K562 (cell line): ENCODE results near the gene MPHOSPH6. TPM values are rescaled to one million over a fixed set of nuclear protein-coding genes. Genes with fewer than 3 reads are reported as not detected.

Experiments used
- ATAC-seq: fragments of 200-7000 bp; cut with Tn5 transposase; 3 replicates; pipeline ENCODE4 v1.9.1; 2020; ENCODE audit warnings: moderate library complexity
- BruUV-seq: library from RNA; stranded (reverse); fragments of 400-500 nt; replicated peaks from 2 replicates; lab custom pipeline; 2021; lab: Mats Ljungman, UMichigan
- CTCF ChIA-PET: fragments of 300-600 bp; formaldehyde crosslinking; extraction: SDS; loops from one replicate; lab custom pipeline; 2021; ENCODE audit warnings: low intra/inter-chr PET ratio; lab: Yijun Ruan, JAX
- POLR2A ChIA-PET: fragments of 300-600, 350-650 bp; sonication (Branson Sonifier 250); formaldehyde crosslinking; extraction: SDS; loops from one replicate; lab custom pipeline; 2021; ENCODE audit warnings: antibody characterized with exemption, inconsistent platforms; lab: Yijun Ruan, JAX
- DNase-seq, 4 experiments: peaks; one replicate each; pipeline versions ENCODE4 v3.0.0 to v3.0.0-alpha.2; 2011 to 2018; ENCODE audit warnings: low spot score in 3 of 4, mixed read lengths in 3 of 4; ENCODE audit errors: extremely low read depth in 1 of 4
- FAIRE-seq: peaks from 2 replicates; lab custom pipeline; 2011; peaks lifted over from hg19 to GRCh38; lab: Jason Lieb, UNC
- H2AFZ ChIP-seq: 2 replicates; pipeline ENCODE4 v1.6.0; 2011; ENCODE audit warnings: low read depth, low read length, control low read depth, inconsistent platforms
- H3K27ac ChIP-seq: fragments of 200-600 bp; 3 replicates; pipeline ENCODE4 v1.8.0; 2011; ENCODE audit warnings: low read depth, mild to moderate bottlenecking, control low read depth, inconsistent platforms, low read length, moderate library complexity, mixed read lengths; ENCODE audit errors: extremely low read depth
- H3K27me3 ChIP-seq, 2 experiments: fragments of 300-600 bp in 1 of 2; 2 replicates in 1 of 2; 3 replicates in 1 of 2; pipeline versions ENCODE4 v1.6.0 to v1.8.0; 2011; ENCODE audit warnings: inconsistent platforms in 2 of 2, low read length in 2 of 2, mild to moderate bottlenecking in 1 of 2, mixed read lengths in 1 of 2, moderate library complexity in 1 of 2; ENCODE audit not compliant: control insufficient read depth in 2 of 2, insufficient read depth in 2 of 2
- H3K36me3 ChIP-seq: fragments of 300-600 bp; 3 replicates; pipeline ENCODE4 v1.8.0; 2011; ENCODE audit warnings: mild to moderate bottlenecking, low read length, inconsistent platforms; ENCODE audit not compliant: control insufficient read depth, insufficient read depth
- H3K4me1 ChIP-seq, 2 experiments: fragments of 200-600 bp in 1 of 2; replicated peaks in 1 of 2; 2 replicates in 1 of 2; 3 replicates in 1 of 2; pipeline versions ENCODE4 v1.5.1 to v1.8.0; 2011; ENCODE audit warnings: inconsistent platforms in 2 of 2, low read length in 2 of 2, mild to moderate bottlenecking in 1 of 2, mixed read lengths in 1 of 2, moderate library complexity in 1 of 2; ENCODE audit not compliant: control insufficient read depth in 2 of 2, insufficient read depth in 2 of 2
- H3K4me2 ChIP-seq: 2 replicates; pipeline ENCODE4 v1.6.1; 2011; ENCODE audit warnings: low read length, control low read depth, inconsistent platforms, mixed read lengths; ENCODE audit not compliant: insufficient read depth
- H3K4me3 ChIP-seq: fragments of 200-600 bp; sonication (generic), shearing (Covaris generic); 2 replicates; pipeline ENCODE4 v1.5.1; 2016; ENCODE audit warnings: control low read depth, inconsistent platforms
- H3K79me2 ChIP-seq: fragments of 200-600 bp; 3 replicates; pipeline ENCODE4 v1.8.0; 2011; ENCODE audit warnings: low read length, inconsistent platforms; ENCODE audit not compliant: control insufficient read depth, insufficient read depth
- H3K9ac ChIP-seq, 2 experiments: 2 replicates each; pipeline versions ENCODE4 v1.6.0 to v1.6.1; 2011; ENCODE audit warnings: low read depth in 2 of 2, low read length in 2 of 2, control low read depth in 1 of 2, inconsistent platforms in 1 of 2, mild to moderate bottlenecking in 1 of 2, mixed read lengths in 1 of 2; ENCODE audit not compliant: insufficient read depth in 1 of 2
- H3K9me1 ChIP-seq: one replicate; pipeline ENCODE4 v1.6.0; 2011; ENCODE audit warnings: inconsistent platforms, mild to moderate bottlenecking, low read length, moderate library complexity; ENCODE audit not compliant: control insufficient read depth, insufficient read depth
- H3K9me3 ChIP-seq: replicated peaks from 2 replicates; pipeline ENCODE4 v1.5.1; 2011; ENCODE audit warnings: low read depth, low read length, inconsistent platforms; ENCODE audit not compliant: control insufficient read depth, insufficient read depth
- H4K20me1 ChIP-seq: replicated peaks from 2 replicates; pipeline ENCODE4 v1.6.1; 2011; ENCODE audit warnings: low read length, inconsistent platforms, mixed read lengths; ENCODE audit not compliant: control insufficient read depth, insufficient read depth
- BHLHE40 ChIP-seq: IDR thresholded peaks from 2 replicates; pipeline ENCODE4 v1.6.1; 2011; ENCODE audit warnings: low read length, improper control_type of control experiment
- DPF2 ChIP-seq: fragments of 450-650 bp; IDR thresholded peaks from 2 replicates; pipeline ENCODE4 v1.6.1; 2016
- GTF2F1 ChIP-seq: IDR thresholded peaks from 2 replicates; pipeline ENCODE4 v1.6.1; 2011; ENCODE audit warnings: low read depth, low read length, improper control_type of control experiment
- KLF6 ChIP-seq: fragments of 250-450 bp; sonication (Bioruptor Pico); IDR thresholded peaks from 2 replicates; pipeline ENCODE4 v1.4.0; 2020; ENCODE audit warnings: mild to moderate bottlenecking, moderate library complexity, borderline replicate concordance
- RBM34 ChIP-seq: fragments of 200-400 bp; formaldehyde crosslinking; IDR thresholded peaks from 2 replicates; pipeline ENCODE4 v1.6.1; 2018; ENCODE audit warnings: low read length, borderline replicate concordance; ENCODE audit not compliant: insufficient read depth
- RBM39 ChIP-seq: fragments of 200-400 bp; formaldehyde crosslinking; optimal IDR thresholded peaks from 2 replicates; pipeline ENCODE3; 2018; ENCODE audit warnings: low read depth, low read length
- XRCC5 ChIP-seq: fragments of 200-400 bp; formaldehyde crosslinking; IDR thresholded peaks from 2 replicates; pipeline ENCODE4 v1.6.1; 2017; ENCODE audit warnings: low read depth, mild to moderate bottlenecking, low read length
- ZNF431 ChIP-seq: sonication (generic); formaldehyde crosslinking; IDR thresholded peaks from 2 replicates; pipeline ENCODE4 v1.8.0; 2022; ENCODE audit warnings: mild to moderate bottlenecking, missing genetic modification reagents
- ZNF830 ChIP-seq: fragments of 250-450 bp; sonication (Bioruptor Pico); IDR thresholded peaks from 2 replicates; pipeline ENCODE4 v1.5.0; 2021; ENCODE audit warnings: mild to moderate bottlenecking
- WGBS: fragments of 100-300 bp; shearing (Covaris generic); methylation state at CpG from one replicate; pipeline ENCODE4 v1.1.6; 2016; ENCODE audit warnings: low coverage, mixed read lengths; ENCODE audit not compliant: insufficient coverage; ENCODE audit errors: missing lambda C conversion rate; 5-methylcytosine and 5-hydroxymethylcytosine counted together
- in situ Hi-C: fragments of 300-500 bp; cut with MboI; formaldehyde crosslinking; loops from 4 replicates; pipeline ENCODE4 v1.15.0; 2018; ENCODE audit warnings: inconsistent platforms, mixed read lengths
- intact Hi-C: fragments of 100-400 bp; cut with micrococcal nuclease; formaldehyde crosslinking; loops from 2 replicates; pipeline ENCODE4 v1.14.2; 2022
- polyA plus RNA-seq, 8 experiments: library from polyadenylated mRNA; depleted of rRNA in 4 of 8; stranded (reverse) in 5 of 8; unstranded in 3 of 8; fragments of >200 nt; fragmentation: Nextera tagmentation in 2 of 8; fragmentation: Illumina TruSeq in 1 of 8; extraction: Ambion mirVana in 2 of 8; extraction: Trizol in 1 of 8; gene quantifications; 2 replicates each; pipeline versions ENCODE4 v1.2.1 to v1.2.3, GENCODE V29; 2011 to 2014; ENCODE audit warnings: inconsistent platforms in 1 of 8, missing spikeins in 1 of 8
- total RNA-seq, 7 experiments: library from RNA; depleted of rRNA in 6 of 7; stranded (reverse); fragments of >200 nt in 6 of 7; fragmentation: Illumina TruSeq in 2 of 7; extraction: Trizol in 2 of 7; gene quantifications; 2 replicates each; pipeline versions ENCODE4 v1.2.1 to v1.2.3, GENCODE V29; 2011 to 2021; ENCODE audit warnings: low replicate concordance in 1 of 7
- TF ChIP-seq, protein P1 (sequence below): sonication (generic); formaldehyde crosslinking; IDR thresholded peaks from 2 replicates; pipeline ENCODE4 v1.8.1; 2023; ENCODE audit warnings: mild to moderate bottlenecking, missing genetic modification reagents
- TF ChIP-seq, protein P2 (sequence below): fragments of 150-350 bp; conservative IDR thresholded peaks from 2 replicates; pipeline ENCODE4 v1.6.1; 2014; ENCODE audit warnings: low read length
- TF ChIP-seq, protein P3 (sequence below), 2 experiments: fragments of 450-650 bp; IDR thresholded peaks; 2 replicates each; pipeline ENCODE4 v1.6.1; 2016
- TF ChIP-seq, protein P4 (sequence below): fragments of 450-650 bp; IDR thresholded peaks from 2 replicates; pipeline ENCODE4 v1.6.1; 2016; ENCODE audit warnings: mild to moderate bottlenecking

Gene MPHOSPH6
- total and polyA plus RNA-seq, 9 of the 15 experiments (the other 6 are each of a cell fraction or from before 2014, with no cell fraction given), result 37.0 to 153 (median 76.7) TPM

DNA sequence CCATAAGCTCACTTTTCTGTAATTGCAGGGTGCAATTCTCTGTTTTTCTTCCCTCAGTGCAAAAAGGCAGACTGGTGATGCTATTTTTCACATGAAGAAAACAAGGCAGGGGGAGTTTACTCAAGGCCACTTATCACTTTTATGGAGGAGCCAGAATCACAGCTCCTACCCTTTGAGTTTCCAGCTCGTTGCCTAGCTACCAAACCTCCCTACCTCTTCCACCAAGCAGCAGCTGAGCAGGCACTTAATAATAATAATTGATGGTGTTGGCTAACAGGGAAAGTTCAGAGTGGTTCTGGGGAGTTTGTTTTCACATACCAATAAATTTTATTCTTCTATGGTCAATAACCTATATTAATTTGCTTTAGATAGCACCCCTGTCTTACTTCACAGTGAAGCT is 31.9 kb upstream of the MPHOSPH6 start:
- H3K9me1 ChIP-seq, result no peaks in the 10 kb centered on the region
- no peak for ATAC-seq
- TF ChIP-seq GTF2F1 (no peak), BHLHE40 (no peak), RBM34 (no peak), XRCC5 (no peak), KLF6 (no peak), ZNF830 (CRISPR knock-in tag) (no peak), DPF2 (no peak), RBM39 (no peak), ZNF431 (no peak)
- TF ChIP-seq, protein P1, sequence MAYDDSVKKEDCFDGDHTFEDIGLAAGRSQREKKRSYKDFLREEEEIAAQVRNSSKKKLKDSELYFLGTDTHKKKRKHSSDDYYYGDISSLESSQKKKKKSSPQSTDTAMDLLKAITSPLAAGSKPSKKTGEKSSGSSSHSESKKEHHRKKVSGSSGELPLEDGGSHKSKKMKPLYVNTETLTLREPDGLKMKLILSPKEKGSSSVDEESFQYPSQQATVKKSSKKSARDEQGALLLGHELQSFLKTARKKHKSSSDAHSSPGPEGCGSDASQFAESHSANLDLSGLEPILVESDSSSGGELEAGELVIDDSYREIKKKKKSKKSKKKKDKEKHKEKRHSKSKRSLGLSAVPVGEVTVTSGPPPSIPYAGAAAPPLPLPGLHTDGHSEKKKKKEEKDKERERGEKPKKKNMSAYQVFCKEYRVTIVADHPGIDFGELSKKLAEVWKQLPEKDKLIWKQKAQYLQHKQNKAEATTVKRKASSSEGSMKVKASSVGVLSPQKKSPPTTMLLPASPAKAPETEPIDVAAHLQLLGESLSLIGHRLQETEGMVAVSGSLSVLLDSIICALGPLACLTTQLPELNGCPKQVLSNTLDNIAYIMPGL (CRISPR knock-in tag), result no peak
- TF ChIP-seq, protein P2, sequence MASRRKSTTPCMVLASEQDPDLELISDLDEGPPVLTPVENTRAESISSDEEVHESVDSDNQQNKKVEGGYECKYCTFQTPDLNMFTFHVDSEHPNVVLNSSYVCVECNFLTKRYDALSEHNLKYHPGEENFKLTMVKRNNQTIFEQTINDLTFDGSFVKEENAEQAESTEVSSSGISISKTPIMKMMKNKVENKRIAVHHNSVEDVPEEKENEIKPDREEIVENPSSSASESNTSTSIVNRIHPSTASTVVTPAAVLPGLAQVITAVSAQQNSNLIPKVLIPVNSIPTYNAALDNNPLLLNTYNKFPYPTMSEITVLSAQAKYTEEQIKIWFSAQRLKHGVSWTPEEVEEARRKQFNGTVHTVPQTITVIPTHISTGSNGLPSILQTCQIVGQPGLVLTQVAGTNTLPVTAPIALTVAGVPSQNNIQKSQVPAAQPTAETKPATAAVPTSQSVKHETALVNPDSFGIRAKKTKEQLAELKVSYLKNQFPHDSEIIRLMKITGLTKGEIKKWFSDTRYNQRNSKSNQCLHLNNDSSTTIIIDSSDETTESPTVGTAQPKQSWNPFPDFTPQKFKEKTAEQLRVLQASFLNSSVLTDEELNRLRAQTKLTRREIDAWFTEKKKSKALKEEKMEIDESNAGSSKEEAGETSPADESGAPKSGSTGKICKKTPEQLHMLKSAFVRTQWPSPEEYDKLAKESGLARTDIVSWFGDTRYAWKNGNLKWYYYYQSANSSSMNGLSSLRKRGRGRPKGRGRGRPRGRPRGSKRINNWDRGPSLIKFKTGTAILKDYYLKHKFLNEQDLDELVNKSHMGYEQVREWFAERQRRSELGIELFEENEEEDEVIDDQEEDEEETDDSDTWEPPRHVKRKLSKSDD, result no peak
- TF ChIP-seq, protein P3, sequence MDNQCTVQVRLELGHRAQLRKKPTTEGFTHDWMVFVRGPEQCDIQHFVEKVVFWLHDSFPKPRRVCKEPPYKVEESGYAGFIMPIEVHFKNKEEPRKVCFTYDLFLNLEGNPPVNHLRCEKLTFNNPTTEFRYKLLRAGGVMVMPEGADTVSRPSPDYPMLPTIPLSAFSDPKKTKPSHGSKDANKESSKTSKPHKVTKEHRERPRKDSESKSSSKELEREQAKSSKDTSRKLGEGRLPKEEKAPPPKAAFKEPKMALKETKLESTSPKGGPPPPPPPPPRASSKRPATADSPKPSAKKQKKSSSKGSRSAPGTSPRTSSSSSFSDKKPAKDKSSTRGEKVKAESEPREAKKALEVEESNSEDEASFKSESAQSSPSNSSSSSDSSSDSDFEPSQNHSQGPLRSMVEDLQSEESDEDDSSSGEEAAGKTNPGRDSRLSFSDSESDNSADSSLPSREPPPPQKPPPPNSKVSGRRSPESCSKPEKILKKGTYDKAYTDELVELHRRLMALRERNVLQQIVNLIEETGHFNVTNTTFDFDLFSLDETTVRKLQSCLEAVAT (IDR thresholded peaks at IDR 0.05), result no peak
- TF ChIP-seq, protein P4, sequence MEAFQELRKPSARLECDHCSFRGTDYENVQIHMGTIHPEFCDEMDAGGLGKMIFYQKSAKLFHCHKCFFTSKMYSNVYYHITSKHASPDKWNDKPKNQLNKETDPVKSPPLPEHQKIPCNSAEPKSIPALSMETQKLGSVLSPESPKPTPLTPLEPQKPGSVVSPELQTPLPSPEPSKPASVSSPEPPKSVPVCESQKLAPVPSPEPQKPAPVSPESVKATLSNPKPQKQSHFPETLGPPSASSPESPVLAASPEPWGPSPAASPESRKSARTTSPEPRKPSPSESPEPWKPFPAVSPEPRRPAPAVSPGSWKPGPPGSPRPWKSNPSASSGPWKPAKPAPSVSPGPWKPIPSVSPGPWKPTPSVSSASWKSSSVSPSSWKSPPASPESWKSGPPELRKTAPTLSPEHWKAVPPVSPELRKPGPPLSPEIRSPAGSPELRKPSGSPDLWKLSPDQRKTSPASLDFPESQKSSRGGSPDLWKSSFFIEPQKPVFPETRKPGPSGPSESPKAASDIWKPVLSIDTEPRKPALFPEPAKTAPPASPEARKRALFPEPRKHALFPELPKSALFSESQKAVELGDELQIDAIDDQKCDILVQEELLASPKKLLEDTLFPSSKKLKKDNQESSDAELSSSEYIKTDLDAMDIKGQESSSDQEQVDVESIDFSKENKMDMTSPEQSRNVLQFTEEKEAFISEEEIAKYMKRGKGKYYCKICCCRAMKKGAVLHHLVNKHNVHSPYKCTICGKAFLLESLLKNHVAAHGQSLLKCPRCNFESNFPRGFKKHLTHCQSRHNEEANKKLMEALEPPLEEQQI, result no peak
- TF ChIP-seq, all 486 proteins: peak for 0
- no peak overlapping the region for H3K4me3 ChIP-seq
- no peak overlapping the region for H3K9ac ChIP-seq
- no peak overlapping the region for H2AFZ ChIP-seq
- H3K4me2 ChIP-seq, result no peak overlapping the region
- CTCF ChIA-PET, result no interaction called here
- H3K4me1 ChIP-seq, result no peaks in the 10 kb centered on the region
- H3K9me3 ChIP-seq, result no peaks in the 10 kb centered on the region
- WGBS, result 0% methylated on average over 1 of the region's 1 CpG
- DNase-seq (no peak), FAIRE-seq (no peak)
- POLR2A ChIA-PET, result interaction anchor here (0.6 kb wide), 1 partner anchor 90 kb away, joined by 3 read pairs; no protein-coding TSS in a partner anchor
- intact Hi-C loops (no loop called here), in situ Hi-C loops (no loop called here)
- no peaks in the 10 kb centered on the region; the same call in 1 of the 2 replicates for H4K20me1 ChIP-seq
- H3K27me3 ChIP-seq, result peaks cover 0 to 5% of the 10 kb centered on the region in 2 experiments; a peak in 1 of 5 replicates
- H3K36me3 ChIP-seq, result no peaks in the 10 kb centered on the region
- no peak overlapping the region for H3K27ac ChIP-seq
- no peaks in the 10 kb centered on the region for H3K79me2 ChIP-seq
- BruUV-seq, result no TSS peak
